GM10248 (cell line): ENCODE results near the gene ZNF770.
A peak's percentile ranks its signal among the peaks of the same experiment; 100 is the strongest.

Source experiments
- CTCF ChIA-PET: fragments of 300-600 bp; sonication (Branson Sonifier 250); formaldehyde crosslinking; extraction: SDS; loops from one replicate; lab custom pipeline; 2021; ENCODE audit warnings: antibody characterized with exemption; lab: Yijun Ruan, JAX
- POLR2A ChIA-PET: fragments of 350-650 bp; sonication (Branson Sonifier 250); formaldehyde crosslinking; extraction: SDS; loops from one replicate; lab custom pipeline; 2020; ENCODE audit warnings: antibody characterized with exemption; lab: Yijun Ruan, JAX
- DNase-seq: peaks from one replicate; pipeline ENCODE4 v3.0.0; 2012; ENCODE audit errors: extremely low spot score
- TF ChIP-seq, protein P1 (sequence below): IDR thresholded peaks from 2 replicates; pipeline ENCODE4 v1.5.1; 2012; ENCODE audit warnings: mild to moderate bottlenecking, low read depth; ENCODE audit errors: extremely low read depth, missing control alignments, control extremely low read depth

Gene ZNF770, protein sequence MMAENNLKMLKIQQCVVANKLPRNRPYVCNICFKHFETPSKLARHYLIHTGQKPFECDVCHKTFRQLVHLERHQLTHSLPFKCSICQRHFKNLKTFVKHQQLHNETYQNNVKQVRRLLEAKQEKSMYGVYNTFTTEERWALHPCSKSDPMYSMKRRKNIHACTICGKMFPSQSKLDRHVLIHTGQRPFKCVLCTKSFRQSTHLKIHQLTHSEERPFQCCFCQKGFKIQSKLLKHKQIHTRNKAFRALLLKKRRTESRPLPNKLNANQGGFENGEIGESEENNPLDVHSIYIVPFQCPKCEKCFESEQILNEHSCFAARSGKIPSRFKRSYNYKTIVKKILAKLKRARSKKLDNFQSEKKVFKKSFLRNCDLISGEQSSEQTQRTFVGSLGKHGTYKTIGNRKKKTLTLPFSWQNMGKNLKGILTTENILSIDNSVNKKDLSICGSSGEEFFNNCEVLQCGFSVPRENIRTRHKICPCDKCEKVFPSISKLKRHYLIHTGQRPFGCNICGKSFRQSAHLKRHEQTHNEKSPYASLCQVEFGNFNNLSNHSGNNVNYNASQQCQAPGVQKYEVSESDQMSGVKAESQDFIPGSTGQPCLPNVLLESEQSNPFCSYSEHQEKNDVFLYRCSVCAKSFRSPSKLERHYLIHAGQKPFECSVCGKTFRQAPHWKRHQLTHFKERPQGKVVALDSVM

DNA sequence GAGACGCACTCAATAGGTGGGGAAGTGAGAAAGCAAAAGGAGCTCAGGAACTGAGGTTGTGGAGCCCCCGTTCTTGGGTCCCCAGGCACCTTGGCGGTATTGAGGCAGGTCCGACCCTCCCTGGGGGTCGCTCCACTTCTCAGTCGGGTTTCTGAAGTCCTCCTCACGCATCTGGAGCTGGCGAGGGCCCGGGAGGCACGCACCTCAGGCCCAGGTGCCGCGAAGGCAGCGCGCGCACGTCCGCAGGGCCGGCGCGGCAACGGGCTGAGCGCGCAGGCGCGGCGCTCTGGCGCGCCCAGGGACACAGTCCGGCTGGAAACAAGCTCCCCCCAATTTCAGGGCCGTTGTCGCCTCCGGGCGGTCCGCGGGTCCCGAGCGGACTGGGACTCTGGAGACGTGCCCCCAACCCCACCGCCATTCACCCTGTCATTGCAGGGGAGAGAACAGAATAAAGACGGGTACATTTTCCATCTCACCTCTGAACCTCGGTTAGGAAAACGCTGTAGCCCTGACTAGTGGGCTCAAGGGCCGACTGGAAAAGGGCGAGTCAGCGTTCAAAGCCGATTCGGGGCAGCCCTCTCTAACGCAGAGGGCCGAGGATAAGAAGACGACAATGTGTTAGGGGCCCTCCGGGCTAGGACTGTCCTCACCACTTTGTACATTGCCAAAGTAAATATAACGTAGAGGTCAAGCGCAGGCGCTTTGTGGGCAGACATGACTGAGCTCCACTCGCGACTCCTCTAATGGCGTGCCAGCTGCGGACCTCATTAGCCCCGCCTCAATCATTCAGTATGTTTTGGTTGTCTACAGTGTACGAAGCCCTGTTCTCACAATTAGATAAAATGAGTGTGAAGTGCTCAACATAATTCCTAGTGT lies at the start of gene ZNF770:
Gene ZNF770, minus strand, starts transcription at position 261 of the 876 bp plus-strand sequence. CDS start 4,853 bp downstream, outside the sequence.
- TF ChIP-seq, protein P1, sequence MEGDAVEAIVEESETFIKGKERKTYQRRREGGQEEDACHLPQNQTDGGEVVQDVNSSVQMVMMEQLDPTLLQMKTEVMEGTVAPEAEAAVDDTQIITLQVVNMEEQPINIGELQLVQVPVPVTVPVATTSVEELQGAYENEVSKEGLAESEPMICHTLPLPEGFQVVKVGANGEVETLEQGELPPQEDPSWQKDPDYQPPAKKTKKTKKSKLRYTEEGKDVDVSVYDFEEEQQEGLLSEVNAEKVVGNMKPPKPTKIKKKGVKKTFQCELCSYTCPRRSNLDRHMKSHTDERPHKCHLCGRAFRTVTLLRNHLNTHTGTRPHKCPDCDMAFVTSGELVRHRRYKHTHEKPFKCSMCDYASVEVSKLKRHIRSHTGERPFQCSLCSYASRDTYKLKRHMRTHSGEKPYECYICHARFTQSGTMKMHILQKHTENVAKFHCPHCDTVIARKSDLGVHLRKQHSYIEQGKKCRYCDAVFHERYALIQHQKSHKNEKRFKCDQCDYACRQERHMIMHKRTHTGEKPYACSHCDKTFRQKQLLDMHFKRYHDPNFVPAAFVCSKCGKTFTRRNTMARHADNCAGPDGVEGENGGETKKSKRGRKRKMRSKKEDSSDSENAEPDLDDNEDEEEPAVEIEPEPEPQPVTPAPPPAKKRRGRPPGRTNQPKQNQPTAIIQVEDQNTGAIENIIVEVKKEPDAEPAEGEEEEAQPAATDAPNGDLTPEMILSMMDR, result no peak
- POLR2A ChIA-PET, result interaction anchor here (0.6 to 2.6 kb wide), 2 partner anchors 19 to 128 kb away, joined by 3 to 16 read pairs; partner anchors contain the start of gene AQR
- CTCF ChIA-PET, result interaction anchor here (1.3 to 1.9 kb wide), 4 partner anchors 13 to 18 kb away, joined by 3 to 14 read pairs (median 5); partner anchors contain the start of gene AQR
- DNase-seq, result peak; percentile 86

DNA sequence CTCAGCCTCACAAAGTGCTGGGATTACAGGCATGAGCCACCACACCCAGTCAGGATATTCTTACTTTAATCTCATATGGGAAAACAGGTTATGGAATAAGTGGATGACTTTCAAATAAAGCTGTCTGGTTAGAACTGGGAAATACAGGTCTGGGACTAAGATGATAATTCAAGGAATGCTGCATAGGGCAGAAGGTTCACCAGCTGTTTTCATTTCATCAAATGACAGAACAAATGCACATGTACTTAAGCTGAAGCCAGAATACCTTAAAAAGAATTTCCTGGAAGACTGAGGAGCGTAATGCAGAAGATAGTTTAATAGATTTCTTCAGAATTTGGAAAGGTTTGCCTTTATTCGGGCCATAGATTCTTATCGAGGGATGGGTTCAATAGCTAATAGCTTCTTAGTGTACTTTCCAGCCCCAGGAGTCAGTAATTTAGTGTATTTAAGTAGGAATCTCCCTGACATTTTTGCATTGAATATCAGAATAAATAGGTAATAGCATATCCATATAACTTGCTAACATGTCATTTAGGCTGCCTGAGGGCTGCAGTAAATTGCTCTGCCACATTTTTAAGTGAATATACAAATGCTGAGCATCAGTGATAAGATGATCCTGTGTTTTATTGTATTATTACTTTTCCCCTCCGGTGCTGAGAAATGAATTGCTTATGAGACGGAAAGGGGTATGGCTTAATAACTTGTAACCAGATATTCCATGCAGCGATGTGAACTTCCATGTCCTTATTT lies 40.3 kb upstream of the ZNF770 start:
- DNase-seq, result no peak
- ChIA-PET CTCF (interaction anchor here (0.9 kb wide), 1 partner anchor 10 kb away, joined by 5 read pairs; no protein-coding TSS in a partner anchor), POLR2A (no interaction called here)
- TF ChIP-seq, protein P1, result no peak

DNA sequence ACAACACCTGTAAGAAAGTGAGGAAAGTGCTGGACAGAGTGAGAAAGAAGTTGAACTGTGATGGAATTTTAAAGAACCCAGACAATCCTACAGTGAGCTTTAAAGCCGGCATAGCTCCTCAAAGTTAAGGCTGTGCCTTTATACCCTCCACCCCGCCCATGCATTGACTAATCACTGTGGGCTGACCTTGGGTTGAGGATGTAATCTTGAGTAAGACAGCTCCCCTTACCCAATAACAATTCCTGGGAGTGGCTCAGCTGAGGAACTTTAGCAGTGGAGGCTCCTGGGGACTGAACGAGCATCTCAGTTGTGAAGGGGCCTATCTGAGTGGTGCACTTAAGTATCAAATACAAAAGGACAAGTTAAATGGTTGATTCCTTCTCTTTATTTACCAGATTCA lies 35.7 kb upstream of the ZNF770 start:
- TF ChIP-seq, protein P1, result no peak
- no peak for DNase-seq
- CTCF ChIA-PET, result interaction anchor here (1.5 kb wide), 1 partner anchor 9 kb away, joined by 3 read pairs; no protein-coding TSS in a partner anchor
- POLR2A ChIA-PET, result no interaction called here

DNA sequence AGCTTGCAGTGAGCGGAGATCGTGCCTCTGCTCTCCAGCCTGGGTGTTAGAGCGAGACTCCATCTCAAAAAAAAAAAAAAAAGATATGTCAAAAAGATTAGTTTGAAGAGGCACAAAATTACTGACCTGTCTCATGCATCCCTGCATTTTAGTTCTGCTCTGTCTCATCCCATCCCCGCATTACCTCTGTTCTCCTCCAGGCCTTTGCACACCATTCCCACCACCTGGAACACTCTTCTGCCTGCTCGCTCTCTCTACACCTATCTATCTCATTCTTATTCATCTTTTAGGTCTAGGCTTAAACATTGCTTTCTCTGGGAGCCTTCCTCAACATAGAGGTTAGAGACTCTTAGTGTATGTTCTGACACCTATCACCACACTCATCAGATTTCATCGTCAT lies 32.9 kb upstream of the ZNF770 start:
- POLR2A ChIA-PET, result no interaction called here
- CTCF ChIA-PET, result no interaction called here
- TF ChIP-seq, protein P1, result no peak
- DNase-seq, result no peak

DNA sequence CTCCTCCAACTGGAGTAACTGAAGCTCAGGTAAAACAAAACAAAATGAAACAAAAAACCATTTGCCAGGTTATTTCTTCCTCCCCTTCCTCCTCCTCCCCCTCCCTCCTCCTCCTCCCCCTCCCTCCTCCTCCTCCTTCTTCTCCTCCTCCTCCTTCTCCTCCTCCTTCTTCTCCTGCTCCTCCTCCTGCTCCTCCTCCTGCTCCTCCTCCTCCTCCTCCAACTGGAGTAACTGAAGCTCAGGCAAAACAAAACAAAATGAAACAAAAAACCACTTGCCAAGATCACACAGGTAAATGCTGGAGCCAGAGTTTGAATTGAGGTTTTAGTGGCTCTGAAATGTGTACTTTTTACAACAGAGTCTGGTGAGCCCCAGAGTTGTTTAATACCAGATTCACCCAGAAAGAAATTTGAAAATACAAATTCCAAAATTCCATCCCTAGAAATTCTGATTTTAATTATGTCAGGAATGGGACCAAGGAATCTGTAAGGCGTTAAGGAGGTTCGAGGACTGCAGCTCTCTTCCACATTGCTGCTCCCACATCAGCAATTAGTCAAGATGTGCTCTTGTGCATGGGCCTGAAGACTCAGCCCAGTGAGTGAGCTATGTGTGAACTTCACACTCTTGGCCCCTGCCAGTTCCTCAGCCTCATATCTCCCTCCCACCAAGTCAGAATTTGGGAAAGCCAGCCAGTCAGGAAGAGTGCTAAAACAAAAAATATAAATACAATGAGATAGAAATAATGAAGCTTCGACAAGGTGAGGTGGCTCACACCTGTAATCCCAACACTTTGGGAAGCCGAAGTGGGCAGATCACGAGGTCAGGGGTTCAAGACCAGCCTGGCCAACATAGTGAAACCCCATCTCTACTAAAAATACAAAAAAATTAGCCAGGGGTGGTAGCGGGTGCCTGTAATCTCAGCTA lies 31.6 kb upstream of the ZNF770 start:
- TF ChIP-seq, protein P1, result no peak
- ChIA-PET POLR2A (no interaction called here), CTCF (interaction anchor here (2.1 kb wide), 1 partner anchor 9 kb away, joined by 5 read pairs; no protein-coding TSS in a partner anchor)
- no peak for DNase-seq
